ENCODE results near the gene PSMD4. TPM values are rescaled to one million over a fixed set of nuclear protein-coding genes. Genes with fewer than 3 reads are reported as not detected.
"Not testable (repeated sequence)": the region's sequence is repeated elsewhere in the genome, so short reads cannot be mapped to it uniquely, and the experiment has no call there.

Gene PSMD4
- 120 TPM for total RNA-seq

DNA sequence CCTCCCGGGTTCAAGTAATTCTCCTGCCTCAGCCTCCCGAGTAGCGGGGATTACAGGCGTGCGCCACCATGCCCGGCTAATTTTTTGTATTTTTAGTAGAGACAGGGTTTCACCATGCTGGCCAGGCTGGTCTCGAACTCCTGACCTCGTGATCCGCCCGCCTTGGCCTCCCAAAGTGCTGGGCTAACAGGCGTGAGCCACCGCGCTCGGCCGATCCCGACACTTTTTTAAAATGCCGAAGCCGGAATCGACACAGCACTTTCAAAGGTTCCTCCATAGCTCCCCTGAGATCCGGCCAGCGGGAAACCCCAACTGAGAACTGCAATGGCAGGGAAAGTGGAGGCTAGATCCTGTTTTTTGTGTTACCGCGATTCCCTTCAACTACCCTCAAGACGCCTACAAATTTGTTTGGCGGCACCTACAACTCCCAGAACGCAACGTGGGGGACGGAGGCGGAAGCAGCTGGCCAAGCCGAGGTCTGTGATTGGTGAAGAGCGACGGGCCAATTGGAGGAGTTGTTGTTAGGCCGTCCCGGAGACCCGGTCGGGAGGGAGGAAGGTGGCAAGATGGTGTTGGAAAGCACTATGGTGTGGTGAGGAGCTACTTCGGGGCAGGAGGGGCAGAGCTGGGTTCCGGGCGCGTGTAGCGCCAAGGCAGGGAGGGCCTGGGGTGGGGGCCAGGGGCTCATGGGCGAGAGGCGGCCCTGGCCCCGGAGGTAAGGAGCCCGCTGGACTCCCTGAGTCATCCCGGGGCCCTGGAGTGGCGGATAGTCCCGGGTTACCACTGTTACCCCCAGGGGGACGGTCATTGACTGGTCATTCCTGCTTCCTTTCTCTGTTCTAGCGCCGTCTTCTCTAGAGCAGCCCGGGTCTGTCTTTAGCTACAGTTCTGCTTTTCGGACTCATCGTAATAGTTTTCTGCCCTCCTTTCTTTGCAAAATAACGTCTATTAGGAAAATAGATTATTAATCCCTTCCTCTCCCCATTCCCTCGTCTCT lies at the start of gene PSMD4:
TSS of gene PSMD4 (plus strand) at position 518 of the 997 bp plus-strand sequence. CDS start at position 567, 49 bp downstream.
- DNase-seq (ENCODE audit: low spot score), result peak; percentile 97

GRCh38 chr1:151205381-151205965 lies 49.1 kb upstream of the PSMD4 start:
- not testable (repeated sequence) for DNase-seq (ENCODE audit: low spot score)

DNA sequence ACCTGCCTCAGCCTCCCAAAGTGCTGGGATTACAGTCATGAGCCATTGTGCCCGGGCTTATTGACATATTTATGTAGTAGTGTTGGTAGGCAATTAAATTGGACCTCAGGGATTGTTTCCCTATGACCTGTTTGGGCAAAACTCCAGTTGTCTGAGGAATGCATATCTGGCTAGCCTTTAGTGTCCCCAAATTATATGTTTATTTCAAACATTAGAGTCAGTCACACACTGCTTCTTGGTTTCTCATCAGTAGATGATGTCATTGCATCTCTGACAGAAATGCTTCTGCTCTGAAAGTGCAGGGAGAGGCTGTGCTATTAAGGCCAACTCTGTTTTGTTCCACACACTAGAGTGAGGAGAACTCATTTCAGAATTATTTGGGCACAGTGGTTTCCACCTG lies 43.7 kb upstream of the PSMD4 start:
- DNase-seq (ENCODE audit: low spot score), result no peak

GRCh38 chr1:151211972-151212705 lies 42.4 kb upstream of the PSMD4 start:
- DNase-seq (ENCODE audit: low spot score), result no peak

GRCh38 chr1:151213560-151213959 lies 41.0 kb upstream of the PSMD4 start:
- DNase-seq (ENCODE audit: low spot score), result no peak

DNA sequence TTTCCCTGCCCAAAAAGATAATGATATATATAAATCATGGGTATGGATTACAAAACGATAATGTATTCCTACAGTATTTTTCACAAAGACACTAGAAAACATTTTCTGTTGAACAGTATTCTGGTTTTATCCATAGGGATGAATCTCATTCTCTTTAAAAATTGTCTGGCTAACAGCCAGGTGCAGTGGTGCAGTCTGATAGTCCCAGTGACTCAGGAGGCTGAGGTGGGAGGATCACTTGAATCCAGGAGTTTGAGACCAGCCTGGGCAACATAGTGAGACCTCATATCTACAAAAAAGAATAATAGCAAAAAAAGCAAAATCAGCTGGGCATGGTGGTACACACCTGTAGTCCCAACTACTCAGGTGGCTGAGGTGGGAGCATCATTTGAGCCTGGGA lies 32.9 kb upstream of the PSMD4 start:
- DNase-seq (ENCODE audit: low spot score), result no peak

GRCh38 chr1:151222130-151222529 lies 32.4 kb upstream of the PSMD4 start:
- no peak for DNase-seq (ENCODE audit: low spot score)

DNA sequence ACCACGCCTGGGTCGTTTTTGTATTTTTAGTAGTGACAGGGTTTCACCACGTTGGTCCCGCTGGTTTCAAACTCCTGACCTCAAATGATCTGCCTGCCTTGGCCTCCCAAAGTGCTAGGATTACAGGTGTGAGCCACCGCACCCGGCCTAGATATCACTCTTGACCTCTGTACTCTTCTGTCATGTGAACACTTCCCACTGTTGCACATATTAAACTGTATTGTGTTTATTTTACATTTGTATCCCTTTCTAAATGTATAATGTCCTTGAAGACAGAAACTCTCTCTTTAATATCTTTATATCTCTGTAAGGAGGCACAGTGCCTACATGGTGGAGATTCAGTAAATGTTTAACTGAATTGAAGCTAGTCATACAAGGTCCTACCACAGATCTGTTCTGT lies 19.3 kb upstream of the PSMD4 start:
- no peak for DNase-seq (ENCODE audit: low spot score)

- no peak for DNase-seq (ENCODE audit: low spot score)
Observed at GRCh38 chr1:151237678-151238466, 16.7 kb upstream of the PSMD4 start.

GRCh38 chr1:151238467-151238739 lies 16.1 kb upstream of the PSMD4 start:
- no peak for DNase-seq (ENCODE audit: low spot score)

DNA sequence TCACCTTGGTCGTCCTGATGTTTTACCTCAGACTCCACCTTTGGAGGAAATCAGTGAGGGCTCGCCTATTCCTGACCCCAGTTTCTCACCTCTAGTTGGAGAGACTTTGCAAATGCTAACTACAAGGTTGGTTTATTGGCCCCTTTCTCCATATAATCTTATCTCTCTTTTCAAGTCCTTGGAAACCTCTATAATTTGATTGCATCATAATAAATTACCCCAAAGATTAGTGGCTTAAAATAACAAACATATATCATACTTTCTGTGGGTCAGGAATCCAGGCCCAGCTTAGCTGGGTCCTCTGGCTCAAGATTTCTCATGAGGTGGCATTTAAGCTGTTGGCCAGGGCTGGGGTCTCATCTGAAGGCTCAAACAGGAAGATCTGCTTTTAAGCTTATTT lies 12.1 kb upstream of the PSMD4 start:
- no peak for DNase-seq (ENCODE audit: low spot score)

- no peak for DNase-seq (ENCODE audit: low spot score)
Observed at GRCh38 chr1:151243683-151244216, 10.8 kb upstream of the PSMD4 start.

- DNase-seq (ENCODE audit: low spot score), result no peak
Observed at GRCh38 chr1:151246786-151247185, 7.7 kb upstream of the PSMD4 start.

- DNase-seq (ENCODE audit: low spot score), result peak; percentile 52
Observed at GRCh38 chr1:151251656-151252470, 2.7 kb upstream of the PSMD4 start.

DNA sequence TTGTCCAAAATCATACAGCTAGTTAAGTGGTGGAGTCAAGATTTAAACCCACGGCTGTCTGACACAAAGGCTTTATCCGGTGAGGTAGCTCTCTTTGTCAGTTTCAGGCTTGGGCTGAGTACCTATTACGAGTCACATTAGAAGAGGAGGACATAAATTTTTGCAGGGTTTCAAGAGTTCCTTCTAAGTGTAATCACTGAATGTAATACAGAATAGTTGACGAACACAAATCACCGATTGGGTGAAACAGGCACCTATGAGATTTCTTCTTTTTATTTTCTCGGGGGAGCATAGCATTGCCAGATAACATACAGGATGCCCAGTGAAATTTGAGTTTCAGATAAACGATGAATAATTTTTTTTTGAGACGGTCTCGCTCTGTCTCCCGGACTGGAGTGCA lies 847 bp downstream of the PSMD4 start:
- DNase-seq (ENCODE audit: low spot score), result no peak

DNA sequence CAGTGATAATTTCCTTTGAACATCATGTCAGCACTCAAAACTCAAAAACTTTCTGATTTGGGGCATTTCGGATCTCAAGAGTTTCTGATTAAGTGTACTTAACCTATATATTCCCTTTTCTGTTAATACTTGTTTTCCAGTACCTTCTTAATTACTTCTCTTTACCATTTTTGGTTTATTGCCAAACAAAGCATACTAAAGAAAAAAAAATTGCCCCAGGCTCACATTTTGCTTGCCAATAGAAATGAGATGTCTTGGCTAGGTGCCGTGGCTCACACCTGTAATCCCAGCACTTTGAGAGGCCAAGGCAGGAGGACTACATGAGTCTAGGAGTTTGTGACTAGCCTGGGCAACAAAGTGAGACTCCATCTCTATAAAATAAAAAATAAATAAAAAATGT lies 4.8 kb downstream of the PSMD4 start:
- no peak for DNase-seq (ENCODE audit: low spot score)

DNA sequence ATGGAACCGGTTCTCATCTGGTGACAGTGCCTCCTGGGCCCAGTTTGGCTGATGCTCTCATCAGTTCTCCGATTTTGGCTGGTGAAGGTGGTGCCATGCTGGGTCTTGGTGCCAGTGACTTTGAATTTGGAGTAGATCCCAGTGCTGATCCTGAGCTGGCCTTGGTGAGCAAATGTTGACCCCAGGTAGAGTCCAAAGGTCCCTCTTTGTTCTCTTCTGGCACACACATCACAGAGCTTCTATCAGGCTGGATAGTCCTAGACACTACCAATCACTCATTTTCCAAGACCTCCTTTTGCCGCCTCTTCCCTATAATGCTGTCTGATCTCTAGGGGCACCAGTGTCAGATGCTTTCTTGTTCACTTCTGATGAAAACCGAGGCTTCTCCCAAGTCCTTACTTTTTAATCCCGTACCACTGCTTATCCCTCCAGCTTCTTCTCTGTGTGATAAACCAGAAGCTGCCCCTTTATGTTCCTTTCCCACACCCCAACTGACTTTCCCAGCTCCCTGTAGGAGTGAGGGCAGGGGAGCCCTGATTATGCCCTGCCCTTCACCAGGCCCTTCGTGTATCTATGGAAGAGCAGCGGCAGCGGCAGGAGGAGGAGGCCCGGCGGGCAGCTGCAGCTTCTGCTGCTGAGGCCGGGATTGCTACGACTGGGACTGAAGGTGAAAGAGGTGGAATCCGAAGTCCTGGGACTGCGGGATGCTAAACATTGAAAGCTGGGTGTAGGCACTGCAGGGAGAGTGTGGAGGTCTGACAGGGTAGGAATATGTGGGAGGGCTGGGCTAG lies 11.1 kb downstream of the PSMD4 start:
- DNase-seq (ENCODE audit: low spot score), result no peak

- DNase-seq (ENCODE audit: low spot score), result no peak
Observed at GRCh38 chr1:151266315-151266714, 11.8 kb downstream of the PSMD4 start.

DNA sequence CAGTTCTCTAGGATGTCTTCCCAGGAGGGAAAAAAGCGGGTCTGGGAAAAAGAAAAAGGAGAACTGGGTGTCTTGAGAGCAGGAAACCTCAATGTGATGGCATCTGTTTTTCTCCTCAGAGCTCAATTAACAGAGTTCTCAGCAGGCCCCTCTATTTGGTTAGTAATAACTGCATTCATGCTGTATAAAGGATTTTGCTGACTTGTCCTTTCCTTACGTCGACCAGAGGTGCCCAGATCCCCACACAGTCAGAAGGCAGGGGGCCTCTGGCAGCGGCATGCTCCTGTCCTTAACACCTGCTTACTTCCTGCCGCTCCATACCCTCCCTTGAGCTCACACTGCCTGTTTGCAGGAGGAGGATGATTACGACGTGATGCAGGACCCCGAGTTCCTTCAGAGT lies 12.3 kb downstream of the PSMD4 start:
- no peak for DNase-seq (ENCODE audit: low spot score)

GRCh38 chr1:151267760-151268159 lies 13.2 kb downstream of the PSMD4 start:
- no peak for DNase-seq (ENCODE audit: low spot score)
